GM13976 (cell line): ENCODE results near the gene TNPO1.

ENCODE experiments used
- DNase-seq: peaks from one replicate; pipeline ENCODE4 v3.0.0; 2012; ENCODE audit warnings: low spot score
- in situ Hi-C: fragments of 300-500 bp; cut with MboI; formaldehyde crosslinking; loops from one replicate; pipeline ENCODE4 v1.12.0; 2022; ENCODE audit warnings: low sequenced_read_pairs, mixed read lengths, inconsistent platforms; ENCODE audit not compliant: unreplicated experiment
- TF ChIP-seq, protein P1 (sequence below): IDR thresholded peaks from 2 replicates; pipeline ENCODE4 v1.5.1; 2012; ENCODE audit warnings: borderline replicate concordance, mild to moderate bottlenecking; ENCODE audit not compliant: insufficient read depth; ENCODE audit errors: extremely low read depth, missing control alignments, control extremely low read depth

TNPO1 gene

GRCh38 chr5:72847439-72847838 lies 31.0 kb downstream of the TNPO1 start:
- TF ChIP-seq, protein P1, sequence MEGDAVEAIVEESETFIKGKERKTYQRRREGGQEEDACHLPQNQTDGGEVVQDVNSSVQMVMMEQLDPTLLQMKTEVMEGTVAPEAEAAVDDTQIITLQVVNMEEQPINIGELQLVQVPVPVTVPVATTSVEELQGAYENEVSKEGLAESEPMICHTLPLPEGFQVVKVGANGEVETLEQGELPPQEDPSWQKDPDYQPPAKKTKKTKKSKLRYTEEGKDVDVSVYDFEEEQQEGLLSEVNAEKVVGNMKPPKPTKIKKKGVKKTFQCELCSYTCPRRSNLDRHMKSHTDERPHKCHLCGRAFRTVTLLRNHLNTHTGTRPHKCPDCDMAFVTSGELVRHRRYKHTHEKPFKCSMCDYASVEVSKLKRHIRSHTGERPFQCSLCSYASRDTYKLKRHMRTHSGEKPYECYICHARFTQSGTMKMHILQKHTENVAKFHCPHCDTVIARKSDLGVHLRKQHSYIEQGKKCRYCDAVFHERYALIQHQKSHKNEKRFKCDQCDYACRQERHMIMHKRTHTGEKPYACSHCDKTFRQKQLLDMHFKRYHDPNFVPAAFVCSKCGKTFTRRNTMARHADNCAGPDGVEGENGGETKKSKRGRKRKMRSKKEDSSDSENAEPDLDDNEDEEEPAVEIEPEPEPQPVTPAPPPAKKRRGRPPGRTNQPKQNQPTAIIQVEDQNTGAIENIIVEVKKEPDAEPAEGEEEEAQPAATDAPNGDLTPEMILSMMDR, result no peak
- no peak for DNase-seq
- in situ Hi-C loops, result no loop called here

DNA sequence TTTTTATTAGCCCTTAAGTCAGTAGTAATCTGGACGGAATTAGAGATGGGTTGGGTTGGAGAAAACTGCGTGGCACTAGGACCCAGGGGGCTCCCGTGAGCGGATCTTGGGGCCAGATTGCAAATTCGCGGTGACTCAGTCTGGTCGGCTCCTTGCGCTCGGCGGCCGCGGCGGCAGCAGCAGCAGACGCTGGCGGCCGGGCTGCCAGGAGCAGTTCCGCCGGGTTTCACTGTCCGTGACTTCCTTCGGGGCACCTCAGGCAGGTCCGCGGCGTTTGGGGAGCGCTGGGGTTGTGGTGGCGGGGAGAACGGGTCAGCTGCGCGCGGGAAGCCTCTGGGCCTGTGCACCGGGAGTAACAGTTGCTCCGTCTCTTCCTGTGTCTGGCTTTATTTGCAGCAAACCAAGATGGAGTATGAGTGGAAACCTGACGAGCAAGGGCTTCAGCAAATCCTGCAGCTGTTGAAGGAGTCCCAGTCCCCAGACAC lies 31.6 kb downstream of the TNPO1 start:
- TF ChIP-seq, protein P1, result no peak
- DNase-seq, result peak; percentile 82
- in situ Hi-C loops, result no loop called here

DNA sequence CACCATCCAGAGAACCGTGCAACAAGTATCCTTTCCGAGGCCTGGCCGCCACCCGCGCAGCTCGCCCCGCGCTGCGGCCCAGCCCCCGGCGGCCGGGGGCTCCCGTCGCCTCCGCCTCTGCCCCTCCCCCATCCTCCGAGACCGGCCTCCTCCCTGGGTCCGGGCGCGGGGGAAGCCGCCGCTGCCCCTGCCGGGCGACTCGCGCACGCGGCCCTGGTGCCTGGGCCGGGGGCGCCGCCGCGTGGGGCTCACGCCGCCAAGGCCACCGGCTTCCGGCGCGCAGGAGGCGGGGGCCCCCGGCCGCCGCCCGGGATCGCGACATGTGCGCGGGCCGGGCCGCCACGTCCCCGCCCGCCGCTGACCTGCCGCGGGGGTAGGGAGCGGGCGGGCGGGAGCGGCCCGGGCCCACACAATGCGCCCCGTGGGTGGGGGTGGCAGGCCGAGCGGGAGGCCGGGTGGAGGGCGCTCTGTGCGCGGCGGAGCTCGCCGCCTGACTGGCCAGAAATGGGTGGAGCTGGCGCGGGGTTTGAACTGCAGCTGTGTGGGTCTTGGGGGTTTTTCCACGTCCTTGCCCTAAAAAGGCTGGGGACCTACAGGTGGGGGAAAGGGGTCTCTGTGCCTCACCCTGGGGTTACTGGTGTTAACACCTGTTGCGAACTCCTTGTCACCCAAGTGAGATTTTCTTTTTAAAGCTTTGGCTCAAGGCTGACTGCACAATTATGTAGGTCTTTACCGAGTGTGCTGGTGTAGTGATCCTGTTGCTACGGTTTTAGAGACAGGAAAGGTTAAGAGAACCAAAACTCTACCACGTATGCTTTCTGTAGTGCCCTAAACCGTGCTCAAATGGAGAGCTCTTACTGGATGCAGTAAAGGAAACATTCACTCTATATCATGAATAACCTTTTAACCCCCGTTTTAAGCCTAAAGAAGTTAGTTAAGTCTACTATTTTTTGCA lies 32.3 kb downstream of the TNPO1 start:
- TF ChIP-seq, protein P1, result no peak
- DNase-seq, result peak; percentile 66
- in situ Hi-C loops, result no loop called here

GRCh38 chr5:72849546-72849945 lies 33.1 kb downstream of the TNPO1 start:
- no peak for DNase-seq
- in situ Hi-C loops, result no loop called here
- TF ChIP-seq, protein P1, result no peak

GRCh38 chr5:72850113-72850512 lies 33.7 kb downstream of the TNPO1 start:
- TF ChIP-seq, protein P1, result no peak
- no peak for DNase-seq
- in situ Hi-C loops, result no loop called here

GRCh38 chr5:72852356-72852755 lies 35.9 kb downstream of the TNPO1 start:
- in situ Hi-C loops, result no loop called here
- DNase-seq, result no peak
- TF ChIP-seq, protein P1, result no peak
